ENCODE data around the gene ZNF609. TPM values are rescaled to one million over a fixed set of nuclear protein-coding genes. Genes with fewer than 3 reads are reported as not detected.

Gene ZNF609
- total and polyA plus RNA-seq, 4 donors, result 5.4 to 46.7 (median 23.6) TPM

Other genes starting within 250 kb of the ZNF609 start
- gene CSNK1G1, start 104.4 kb upstream of the ZNF609 start, total RNA-seq, result 10 to 100 TPM; 15.1 to 25.3 TPM
- gene CSNK1G1, start 104.4 kb upstream of the ZNF609 start, polyA plus RNA-seq, result 1 to 10 TPM; 2.5 to 3.0 TPM
- under 1 TPM in 1 of 2 donors, not detected in 1; 0.91 TPM for gene PCLAF, start 79.1 kb upstream of the ZNF609 start, total RNA-seq
- gene PCLAF, start 79.1 kb upstream of the ZNF609 start, polyA plus RNA-seq, result 1 to 10 TPM in 1 of 2 donors, not detected in 1; 6.0 TPM
- 10 to 100 TPM; 26.0 to 27.6 TPM for gene TRIP4, start 72.7 kb upstream of the ZNF609 start, total RNA-seq
- gene TRIP4, start 72.7 kb upstream of the ZNF609 start, polyA plus RNA-seq, result 10 to 100 TPM; 23.3 to 31.2 TPM